ENCODE results near the gene CRYGD. TPM values are rescaled to one million over a fixed set of nuclear protein-coding genes. Genes with fewer than 3 reads are reported as not detected.
"Not testable (repeated sequence)": the region's sequence is repeated elsewhere in the genome, so short reads cannot be mapped to it uniquely, and the experiment has no call there.

Gene CRYGD
- total and polyA plus RNA-seq, 2 of the 13 experiments (the other 11 are each of a cell fraction or from before 2014, with no cell fraction given), result not detected

DNA sequence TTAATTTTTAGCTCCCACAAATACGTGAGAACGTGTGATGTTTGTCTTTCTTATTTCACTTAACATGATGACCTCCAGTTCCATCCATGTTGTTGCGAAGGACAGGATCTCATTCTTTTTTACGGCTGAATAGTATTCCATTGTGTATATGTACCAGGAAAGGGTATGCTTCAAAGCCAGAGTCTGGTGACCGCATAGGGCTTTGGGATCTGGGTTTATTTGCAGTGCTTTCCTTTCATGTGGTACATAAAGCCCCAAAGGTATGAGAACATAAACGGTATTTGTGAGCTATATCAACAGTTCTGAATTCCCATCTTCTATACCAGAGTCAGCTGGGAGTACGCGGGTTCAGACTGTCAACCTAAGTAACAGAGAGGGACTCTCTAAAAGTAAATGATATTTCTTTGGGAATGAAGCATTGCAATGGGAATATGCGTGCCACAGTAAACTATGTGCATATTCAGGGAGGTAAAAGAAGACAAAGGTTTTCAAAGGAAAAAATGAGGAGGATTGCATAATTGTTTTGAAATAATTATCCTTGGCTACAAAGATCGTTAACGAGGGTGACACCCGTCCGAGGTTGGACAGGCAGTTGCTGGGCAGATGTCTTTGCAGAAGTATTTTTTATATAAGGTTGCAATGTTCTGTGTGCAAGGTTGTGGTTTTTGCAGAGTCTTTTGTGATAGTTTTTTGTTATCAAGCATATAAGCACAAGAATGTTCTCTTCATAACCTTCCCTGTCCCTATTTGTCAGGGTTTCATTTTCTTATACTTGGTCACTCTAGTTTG is 24.4 kb downstream of the CRYGD start (continued):
- TF ChIP-seq HNRNPLL (IDR thresholded peaks at IDR 0.05; ENCODE audit: low read depth, low read length, poor library complexity, severe bottlenecking) (no peak), HMG20A (CRISPR knock-in tag; IDR thresholded peaks at IDR 0.05; ENCODE audit: borderline replicate concordance) (peak; percentile 68; the same call in 1 of the 2 replicates), ZMYM3 (CRISPR knock-in tag; IDR thresholded peaks at IDR 0.05) (0 out of 2 replicates have a peak, but pooled peaks have one; percentile 15), KDM1A (CRISPR knock-in tag; IDR thresholded peaks at IDR 0.05) (peak; percentile 75), U2AF2 (IDR thresholded peaks at IDR 0.05; ENCODE audit: low read depth, low read length) (no peak), REL (CRISPR knock-in tag; conservative IDR thresholded peaks at IDR 0.05) (no peak), ZNF850 (CRISPR knock-in tag; conservative IDR thresholded peaks at IDR 0.05) (no peak), TCF7 (IDR thresholded peaks at IDR 0.05; ENCODE audit: low read depth) (peak; percentile 79), FOSL2 (CRISPR knock-in tag; IDR thresholded peaks at IDR 0.05) (0 out of 2 replicates have a peak, but pooled peaks have one; percentile 10), DNMT3B (CRISPR knock-in tag; conservative IDR thresholded peaks at IDR 0.05) (no peak), KDM5B (CRISPR knock-in tag; IDR thresholded peaks at IDR 0.05; ENCODE audit: borderline replicate concordance) (no peak), TBX3 (IDR thresholded peaks at IDR 0.05; ENCODE audit: borderline replicate concordance) (peak; percentile 45; the same call in 1 of the 2 replicates), ISL2 (CRISPR knock-in tag; IDR thresholded peaks at IDR 0.05) (0 out of 2 replicates have a peak, but pooled peaks have one; percentile 44), RARA (CRISPR knock-in tag; IDR thresholded peaks at IDR 0.05) (0 out of 2 replicates have a peak, but pooled peaks have one; percentile 26), ELF3 (CRISPR knock-in tag; IDR thresholded peaks at IDR 0.05) (no peak), CBFB (CRISPR knock-in tag; IDR thresholded peaks at IDR 0.05) (peak; percentile 95)
- TF ChIP-seq, protein P1, sequence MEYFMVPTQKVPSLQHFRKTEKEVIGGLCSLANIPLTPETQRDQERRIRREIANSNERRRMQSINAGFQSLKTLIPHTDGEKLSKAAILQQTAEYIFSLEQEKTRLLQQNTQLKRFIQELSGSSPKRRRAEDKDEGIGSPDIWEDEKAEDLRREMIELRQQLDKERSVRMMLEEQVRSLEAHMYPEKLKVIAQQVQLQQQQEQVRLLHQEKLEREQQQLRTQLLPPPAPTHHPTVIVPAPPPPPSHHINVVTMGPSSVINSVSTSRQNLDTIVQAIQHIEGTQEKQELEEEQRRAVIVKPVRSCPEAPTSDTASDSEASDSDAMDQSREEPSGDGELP (IDR thresholded peaks at IDR 0.05; ENCODE audit: borderline replicate concordance, low read depth), result peak; percentile 58; the same call in 1 of the 2 replicates
- TF ChIP-seq, protein P2, sequence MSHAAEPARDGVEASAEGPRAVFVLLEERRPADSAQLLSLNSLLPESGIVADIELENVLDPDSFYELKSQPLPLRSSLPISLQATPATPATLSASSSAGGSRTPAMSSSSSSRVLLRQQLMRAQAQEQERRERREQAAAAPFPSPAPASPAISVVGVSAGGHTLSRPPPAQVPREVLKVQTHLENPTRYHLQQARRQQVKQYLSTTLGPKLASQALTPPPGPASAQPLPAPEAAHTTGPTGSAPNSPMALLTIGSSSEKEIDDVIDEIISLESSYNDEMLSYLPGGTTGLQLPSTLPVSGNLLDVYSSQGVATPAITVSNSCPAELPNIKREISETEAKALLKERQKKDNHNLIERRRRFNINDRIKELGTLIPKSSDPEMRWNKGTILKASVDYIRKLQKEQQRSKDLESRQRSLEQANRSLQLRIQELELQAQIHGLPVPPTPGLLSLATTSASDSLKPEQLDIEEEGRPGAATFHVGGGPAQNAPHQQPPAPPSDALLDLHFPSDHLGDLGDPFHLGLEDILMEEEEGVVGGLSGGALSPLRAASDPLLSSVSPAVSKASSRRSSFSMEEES (CRISPR knock-in tag; IDR thresholded peaks at IDR 0.05), result peak; percentile 14; the same call in 1 of the 2 replicates

DNA sequence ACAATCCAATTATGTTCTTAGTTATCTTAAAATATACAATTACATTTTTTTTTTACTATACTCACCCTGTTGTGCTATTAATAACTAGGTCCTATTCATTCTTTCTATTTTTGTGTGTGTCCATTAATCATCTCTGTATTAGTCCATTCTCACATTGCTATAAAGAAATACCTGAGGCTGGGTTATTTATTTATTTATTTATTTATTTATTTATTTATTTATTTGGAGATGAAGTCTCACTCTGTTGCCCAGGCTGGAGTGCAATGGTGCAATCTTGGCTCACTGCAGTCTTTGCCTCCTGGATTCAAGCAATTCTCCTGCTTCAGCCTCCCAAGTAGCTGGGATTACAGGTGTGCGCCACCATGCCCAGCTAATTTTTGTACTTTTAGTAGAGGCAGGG is 25.6 kb downstream of the CRYGD start:
- H3K27ac ChIP-seq (ENCODE audit: extremely low read length, insufficient read depth, low read length); POLR2A ChIA-PET; intact Hi-C loops (cut with micrococcal nuclease; ENCODE audit: unreplicated experiment); CTCF ChIA-PET (ENCODE audit: low intra/inter-chr PET ratio, low total read pairs); H2AFZ ChIP-seq (ENCODE audit: low read length); H3K36me3 ChIP-seq (replicated peaks in 1 of 2; ENCODE audit: control insufficient read depth in 1 of 2, insufficient read depth in 2 of 2, low read length in 2 of 2); H3K9me3 ChIP-seq (ENCODE audit: low read length); BruUV-seq (replicated peaks); in situ Hi-C loops (cut with HindIII; ENCODE audit: extremely low pct_ligation_motif_present, low pct_unique_long_range_greater_than_20kb); H3K4me3 ChIP-seq (replicated peaks in 1 of 3; ENCODE audit: insufficient read depth in 1 of 3, low read depth in 2 of 3, low read length in 3 of 3); FAIRE-seq; H3K9ac ChIP-seq (ENCODE audit: insufficient read depth, low read depth, low read length); ATAC-seq; DNase-seq (ENCODE audit: low spot score); H3K79me2 ChIP-seq (ENCODE audit: insufficient read depth, low read length); H4K20me1 ChIP-seq (ENCODE audit: insufficient read depth, low read length); H3K4me2 ChIP-seq (ENCODE audit: low read depth, low read length): not testable (repeated sequence)
- WGBS (ENCODE audit: low lambda C conversion rate), result 90% methylated on average over 1 of the region's 1 CpG
- Histone ChIP-seq H3K4me1 (ENCODE audit: insufficient read depth, low read length) (peaks cover 12% of the 10 kb centered on the region), H3K27me3 (ENCODE audit: control insufficient read depth in 1 of 2, insufficient read depth in 2 of 2, low read length in 2 of 2) (peaks cover 1 to 14% of the 10 kb centered on the region in 2 experiments)

Measured in HepG2 (cell line).